Tibial nerve (tissue), 4 donors: ENCODE data around the gene MDH1B.

ENCODE experiments used
- CTCF ChIP-seq, 5 experiments: fragments of 200-600 bp in 3 of 5; fragments of 450-650 bp in 2 of 5; sonication (generic) in 3 of 5; IDR thresholded peaks; one replicate each; pipeline ENCODE4 v1.5.1; 2016 to 2019; ENCODE audit warnings: antibody characterized with exemption in 5 of 5, mild to moderate bottlenecking in 3 of 5, moderate library complexity in 2 of 5
- EP300 ChIP-seq, 2 donors: sonication (generic); formaldehyde crosslinking; IDR thresholded peaks; one replicate each; pipeline ENCODE4 v1.6.1; 2017; ENCODE audit warnings: antibody characterized with exemption in 2 of 2, mild to moderate bottlenecking in 1 of 2

- TF ChIP-seq CTCF (IDR thresholded peaks at IDR 0.05) (no peak), EP300 (IDR thresholded peaks at IDR 0.05) (no peak)
Measured at GRCh38 chr2:206797376-206797775, 32.2 kb upstream of the MDH1B start.
